H1 (cell line): ENCODE data around the gene ZNF689.

Experiments
- BRCA1 ChIP-seq: IDR thresholded peaks from 2 replicates; pipeline ENCODE4 v1.6.1; 2012; ENCODE audit warnings: low read depth, low read length, improper control_type of control experiment
- EGR1 ChIP-seq: IDR thresholded peaks from 2 replicates; pipeline ENCODE4 v1.6.1; 2011; ENCODE audit warnings: low read depth, low read length, borderline replicate concordance
- GABPA ChIP-seq: IDR thresholded peaks from 2 replicates; pipeline ENCODE4 v1.6.1; 2011; ENCODE audit warnings: mild to moderate bottlenecking, low read length, moderate library complexity, borderline replicate concordance; ENCODE audit not compliant: insufficient read depth
- JUND ChIP-seq: IDR thresholded peaks from 2 replicates; pipeline ENCODE4 v1.6.1; 2011; ENCODE audit warnings: mild to moderate bottlenecking, improper control_type of control experiment, low read length
- KDM1A ChIP-seq: fragments of 200-600, 300-600 bp; sonication (generic); IDR thresholded peaks from 2 replicates; pipeline ENCODE4 v1.7.1; 2016; ENCODE audit warnings: mild to moderate bottlenecking, low read length, borderline replicate concordance
- KDM5A ChIP-seq: fragments of 200-600 bp; IDR thresholded peaks from 2 replicates; pipeline ENCODE4 v1.7.1; 2012; ENCODE audit warnings: mild to moderate bottlenecking, low read length, inconsistent platforms, mixed read lengths
- POLR2A ChIP-seq, 2 experiments: IDR thresholded peaks; 1 replicate in 1 of 2; 2 replicates in 1 of 2; pipeline ENCODE4 v1.6.1; 2011; ENCODE audit warnings: low read depth in 2 of 2, low read length in 2 of 2, mild to moderate bottlenecking in 2 of 2; ENCODE audit errors: control extremely low read depth in 1 of 2
- TAF1 ChIP-seq: IDR thresholded peaks from 2 replicates; pipeline ENCODE4 v1.6.1; 2011; ENCODE audit warnings: mild to moderate bottlenecking, low read depth, low read length
- YY1 ChIP-seq: IDR thresholded peaks from 2 replicates; pipeline ENCODE4 v1.6.1; 2011; ENCODE audit warnings: low read depth, mild to moderate bottlenecking, low read length
- TF ChIP-seq, protein P1 (sequence below), 3 experiments: IDR thresholded peaks; 1 replicate in 2 of 3; 2 replicates in 1 of 3; pipeline versions ENCODE4 v1.5.1 to v1.6.1; 2011; ENCODE audit warnings: low read length in 3 of 3, mild to moderate bottlenecking in 3 of 3, inconsistent platforms in 2 of 3, low read depth in 1 of 3, moderate library complexity in 1 of 3; ENCODE audit not compliant: insufficient read depth in 1 of 3; ENCODE audit errors: control extremely low read depth in 1 of 3
- TF ChIP-seq, protein P2 (sequence below): IDR thresholded peaks from 2 replicates; pipeline ENCODE4 v1.6.1; 2012; ENCODE audit warnings: inconsistent platforms
- TF ChIP-seq, protein P3 (sequence below): IDR thresholded peaks from 2 replicates; pipeline ENCODE4 v1.6.1; 2012; ENCODE audit warnings: low read length, inconsistent platforms
- TF ChIP-seq, protein P4 (sequence below): IDR thresholded peaks from 2 replicates; pipeline ENCODE4 v1.6.1; 2012; ENCODE audit warnings: inconsistent platforms

DNA sequence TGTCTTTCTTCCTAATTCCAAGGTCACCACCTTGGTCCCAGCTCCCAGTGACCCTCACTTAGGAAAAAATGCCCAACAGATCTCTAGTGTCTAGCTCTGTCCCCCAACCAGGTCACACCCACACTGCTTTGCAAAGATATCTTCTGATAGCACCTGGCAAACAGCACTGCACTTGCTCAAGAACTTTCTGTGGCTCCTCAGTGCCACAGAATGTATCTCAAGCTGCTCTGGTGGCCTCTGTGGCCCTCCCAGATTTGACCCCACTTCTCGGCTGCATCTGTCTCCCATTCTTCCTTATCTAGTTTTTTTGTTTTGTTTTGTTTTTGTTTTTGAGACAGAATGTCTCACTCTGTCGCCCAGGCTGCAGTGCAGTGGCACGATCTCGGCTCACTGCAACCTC lies 43.7 kb downstream of the ZNF689 start:
- TF ChIP-seq BRCA1 = no peak
- TF ChIP-seq, protein P1, sequence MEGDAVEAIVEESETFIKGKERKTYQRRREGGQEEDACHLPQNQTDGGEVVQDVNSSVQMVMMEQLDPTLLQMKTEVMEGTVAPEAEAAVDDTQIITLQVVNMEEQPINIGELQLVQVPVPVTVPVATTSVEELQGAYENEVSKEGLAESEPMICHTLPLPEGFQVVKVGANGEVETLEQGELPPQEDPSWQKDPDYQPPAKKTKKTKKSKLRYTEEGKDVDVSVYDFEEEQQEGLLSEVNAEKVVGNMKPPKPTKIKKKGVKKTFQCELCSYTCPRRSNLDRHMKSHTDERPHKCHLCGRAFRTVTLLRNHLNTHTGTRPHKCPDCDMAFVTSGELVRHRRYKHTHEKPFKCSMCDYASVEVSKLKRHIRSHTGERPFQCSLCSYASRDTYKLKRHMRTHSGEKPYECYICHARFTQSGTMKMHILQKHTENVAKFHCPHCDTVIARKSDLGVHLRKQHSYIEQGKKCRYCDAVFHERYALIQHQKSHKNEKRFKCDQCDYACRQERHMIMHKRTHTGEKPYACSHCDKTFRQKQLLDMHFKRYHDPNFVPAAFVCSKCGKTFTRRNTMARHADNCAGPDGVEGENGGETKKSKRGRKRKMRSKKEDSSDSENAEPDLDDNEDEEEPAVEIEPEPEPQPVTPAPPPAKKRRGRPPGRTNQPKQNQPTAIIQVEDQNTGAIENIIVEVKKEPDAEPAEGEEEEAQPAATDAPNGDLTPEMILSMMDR (IDR thresholded peaks at IDR 0.05; ENCODE audit: control extremely low read depth in 1 of 3, insufficient read depth in 1 of 3, low read depth in 1 of 3, low read length in 3 of 3) = no peak
- no peak for TF ChIP-seq KDM1A
- TF ChIP-seq POLR2A (IDR thresholded peaks at IDR 0.05; ENCODE audit: control extremely low read depth in 1 of 2, low read depth in 2 of 2, low read length in 2 of 2) = no peak
- no peak for TF ChIP-seq YY1
- TF ChIP-seq, protein P2, sequence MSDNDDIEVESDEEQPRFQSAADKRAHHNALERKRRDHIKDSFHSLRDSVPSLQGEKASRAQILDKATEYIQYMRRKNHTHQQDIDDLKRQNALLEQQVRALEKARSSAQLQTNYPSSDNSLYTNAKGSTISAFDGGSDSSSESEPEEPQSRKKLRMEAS = no peak
- no peak for TF ChIP-seq KDM5A
- no peak for TF ChIP-seq EGR1
- no peak for TF ChIP-seq GABPA
- TF ChIP-seq TAF1 = no peak
- no peak for TF ChIP-seq JUND
- TF ChIP-seq, protein P3, sequence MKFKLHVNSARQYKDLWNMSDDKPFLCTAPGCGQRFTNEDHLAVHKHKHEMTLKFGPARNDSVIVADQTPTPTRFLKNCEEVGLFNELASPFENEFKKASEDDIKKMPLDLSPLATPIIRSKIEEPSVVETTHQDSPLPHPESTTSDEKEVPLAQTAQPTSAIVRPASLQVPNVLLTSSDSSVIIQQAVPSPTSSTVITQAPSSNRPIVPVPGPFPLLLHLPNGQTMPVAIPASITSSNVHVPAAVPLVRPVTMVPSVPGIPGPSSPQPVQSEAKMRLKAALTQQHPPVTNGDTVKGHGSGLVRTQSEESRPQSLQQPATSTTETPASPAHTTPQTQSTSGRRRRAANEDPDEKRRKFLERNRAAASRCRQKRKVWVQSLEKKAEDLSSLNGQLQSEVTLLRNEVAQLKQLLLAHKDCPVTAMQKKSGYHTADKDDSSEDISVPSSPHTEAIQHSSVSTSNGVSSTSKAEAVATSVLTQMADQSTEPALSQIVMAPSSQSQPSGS = no peak
- TF ChIP-seq, protein P4, sequence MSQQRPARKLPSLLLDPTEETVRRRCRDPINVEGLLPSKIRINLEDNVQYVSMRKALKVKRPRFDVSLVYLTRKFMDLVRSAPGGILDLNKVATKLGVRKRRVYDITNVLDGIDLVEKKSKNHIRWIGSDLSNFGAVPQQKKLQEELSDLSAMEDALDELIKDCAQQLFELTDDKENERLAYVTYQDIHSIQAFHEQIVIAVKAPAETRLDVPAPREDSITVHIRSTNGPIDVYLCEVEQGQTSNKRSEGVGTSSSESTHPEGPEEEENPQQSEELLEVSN = no peak
